HepG2 (cell line): ENCODE results near the gene AVPR2. TPM values are rescaled to one million over a fixed set of nuclear protein-coding genes. Genes with fewer than 3 reads are reported as not detected.

Experiments used
- FOSL1 ChIP-seq: sonication (generic); formaldehyde crosslinking; IDR thresholded peaks from 2 replicates; pipeline ENCODE4 v1.9.0; 2021; ENCODE audit warnings: missing genetic modification reagents, borderline replicate concordance
- GABPB1 ChIP-seq: IDR thresholded peaks from 2 replicates; pipeline ENCODE4 v1.6.1; 2016; ENCODE audit warnings: mild to moderate bottlenecking, missing genetic modification reagents, moderate library complexity, missing compliant biosample characterization
- GATA4 ChIP-seq: sonication (generic); IDR thresholded peaks from 2 replicates; pipeline ENCODE4 v1.6.1; 2016; ENCODE audit warnings: antibody characterized with exemption, low read depth, borderline replicate concordance
- HIVEP1 ChIP-seq: sonication (generic); formaldehyde crosslinking; IDR thresholded peaks from 2 replicates; pipeline ENCODE4 v1.4.0; 2020; ENCODE audit warnings: mild to moderate bottlenecking, missing genetic modification reagents
- ISX ChIP-seq: sonication (generic); formaldehyde crosslinking; conservative IDR thresholded peaks from 2 replicates; pipeline ENCODE4 v1.5.0; 2020; ENCODE audit warnings: missing genetic modification reagents
- KMT2A ChIP-seq: sonication (generic); formaldehyde crosslinking; IDR thresholded peaks from 2 replicates; pipeline ENCODE4 v1.4.0; 2020; ENCODE audit warnings: missing genetic modification reagents
- NFE2L1 ChIP-seq: sonication (generic); formaldehyde crosslinking; IDR thresholded peaks from 2 replicates; pipeline ENCODE4 v1.4.0; 2020; ENCODE audit warnings: missing genetic modification reagents, mild to moderate bottlenecking, borderline replicate concordance
- RBAK ChIP-seq: sonication (generic); formaldehyde crosslinking; IDR thresholded peaks from 2 replicates; pipeline ENCODE4 v1.5.1; 2020; ENCODE audit warnings: mild to moderate bottlenecking, missing genetic modification reagents
- RBM22 ChIP-seq: fragments of 200-400 bp; formaldehyde crosslinking; optimal IDR thresholded peaks from 2 replicates; pipeline ENCODE3; 2017; ENCODE audit warnings: mild to moderate bottlenecking, low read length, moderate library complexity
- SOX13 ChIP-seq, 3 experiments: fragments of 450-650 bp in 1 of 3; sonication (generic) in 1 of 3; formaldehyde crosslinking in 1 of 3; IDR thresholded peaks in 2 of 3; conservative IDR thresholded peaks in 1 of 3; 2 replicates each; pipeline versions ENCODE4 v1.5.0 to v1.6.1; 2016 to 2020; ENCODE audit warnings: antibody characterized with exemption in 1 of 3, mild to moderate bottlenecking in 1 of 3, missing compliant biosample characterization in 1 of 3, missing genetic modification reagents in 1 of 3, moderate library complexity in 1 of 3
- SP5 ChIP-seq: IDR thresholded peaks from 2 replicates; pipeline ENCODE4 v1.6.1; 2016; ENCODE audit warnings: low read depth, borderline replicate concordance
- TCF7 ChIP-seq: sonication (generic); IDR thresholded peaks from 2 replicates; pipeline ENCODE4 v1.6.1; 2016; ENCODE audit warnings: antibody characterized with exemption, low read depth
- THAP11 ChIP-seq: IDR thresholded peaks from 2 replicates; pipeline ENCODE4 v1.6.1; 2016; ENCODE audit warnings: missing biosample characterization, missing genetic modification reagents
- ZFP82 ChIP-seq: sonication (generic); formaldehyde crosslinking; IDR thresholded peaks from 2 replicates; pipeline ENCODE4 v1.5.1; 2020; ENCODE audit warnings: mild to moderate bottlenecking, missing genetic modification reagents, borderline replicate concordance
- ZNF335 ChIP-seq: sonication (generic); formaldehyde crosslinking; IDR thresholded peaks from 2 replicates; pipeline ENCODE4 v1.4.0; 2020; ENCODE audit warnings: missing genetic modification reagents
- ZNF570 ChIP-seq: sonication (generic); formaldehyde crosslinking; IDR thresholded peaks from 2 replicates; pipeline ENCODE4 v1.4.0; 2020; ENCODE audit warnings: mild to moderate bottlenecking, missing genetic modification reagents, borderline replicate concordance
- ZNF598 ChIP-seq: sonication (generic); formaldehyde crosslinking; IDR thresholded peaks from 2 replicates; pipeline ENCODE4 v1.5.1; 2020; ENCODE audit warnings: mild to moderate bottlenecking, missing genetic modification reagents, borderline replicate concordance
- ZNF781 ChIP-seq: sonication (generic); formaldehyde crosslinking; IDR thresholded peaks from 2 replicates; pipeline ENCODE4 v1.5.1; 2020; ENCODE audit warnings: borderline replicate concordance, mild to moderate bottlenecking, missing genetic modification reagents; ENCODE audit errors: not compliant biosample characterization
- ZNF850 ChIP-seq: sonication (generic); formaldehyde crosslinking; conservative IDR thresholded peaks from 2 replicates; pipeline ENCODE4 v1.9.0; 2021; ENCODE audit warnings: mild to moderate bottlenecking, missing genetic modification reagents
- polyA plus RNA-seq, 8 experiments: library from polyadenylated mRNA; depleted of rRNA in 3 of 8; stranded (reverse) in 7 of 8; unstranded in 1 of 8; fragments of >200 nt; fragmentation: Illumina TruSeq in 4 of 8; extraction: Trizol in 4 of 8; gene quantifications; 2 replicates each; pipeline versions ENCODE4 v1.2.1 to v1.2.3, GENCODE V29; 2011 to 2016; ENCODE audit warnings: low read depth in 4 of 8, missing spikeins in 1 of 8, mixed read lengths in 1 of 8; ENCODE audit not compliant: insufficient read depth in 1 of 8
- total RNA-seq, 5 experiments: library from RNA; depleted of rRNA; stranded (reverse); fragments of >200 nt; fragmentation: Illumina TruSeq; extraction: Trizol; gene quantifications; 2 replicates each; pipeline ENCODE4 v1.2.3, GENCODE V29; 2016; ENCODE audit warnings: low read depth in 1 of 5
- TF ChIP-seq, protein P1 (sequence below): sonication (generic); formaldehyde crosslinking; IDR thresholded peaks from 2 replicates; pipeline ENCODE4 v1.8.0; 2023; ENCODE audit warnings: mild to moderate bottlenecking, missing genetic modification reagents
- TF ChIP-seq, protein P2 (sequence below): sonication (generic); formaldehyde crosslinking; IDR thresholded peaks from one replicate; pipeline ENCODE4 v1.5.1; 2020; ENCODE audit warnings: mild to moderate bottlenecking, missing genetic modification reagents; ENCODE audit errors: not compliant biosample characterization

AVPR2 gene
- total and polyA plus RNA-seq, 2 of the 13 experiments (the other 11 are each of a cell fraction or from before 2014, with no cell fraction given) = not detected

DNA sequence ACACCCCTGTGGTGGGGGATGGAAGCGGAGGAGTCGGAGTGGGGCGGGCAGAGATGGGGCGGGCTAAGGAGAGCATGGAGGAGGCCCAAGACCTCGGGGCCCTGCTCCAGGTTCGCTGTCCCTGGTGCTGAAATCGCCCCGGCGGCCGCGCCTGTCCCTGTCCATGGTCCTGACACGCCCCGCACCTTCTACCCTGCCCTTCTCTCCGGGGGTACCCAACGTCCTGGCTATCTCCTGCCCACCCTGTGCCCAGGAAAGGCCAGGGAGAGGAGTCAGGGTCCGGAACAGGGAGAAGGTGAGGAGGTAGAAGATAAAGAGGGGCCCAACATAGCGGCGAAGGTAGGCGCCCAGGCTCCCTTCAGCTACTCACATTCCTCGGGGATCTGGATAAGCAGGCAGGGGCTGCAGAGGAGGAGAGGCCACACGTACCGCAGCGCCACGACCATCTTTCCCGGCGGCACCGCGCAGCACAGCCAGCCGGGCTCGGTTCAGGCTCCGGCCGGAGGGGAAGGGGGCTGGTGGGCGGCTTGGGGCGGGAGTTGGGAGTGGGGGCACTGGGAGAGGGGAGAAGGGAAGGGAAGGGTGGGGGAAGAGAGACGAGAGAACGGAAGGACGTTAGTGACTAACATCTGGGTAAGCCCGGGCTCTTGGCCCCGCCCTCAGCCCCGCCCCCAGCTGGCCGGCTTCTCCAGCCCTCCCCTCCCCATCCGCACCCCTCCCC, 28.9 kb upstream of the AVPR2 start (continued):
- TF ChIP-seq ZFP82 (CRISPR knock-in tag) (peak; percentile 100), ZNF850 (peak; percentile 97), RBM22 (no peak), NFE2L1 (CRISPR knock-in tag) (peak; percentile 95; the same call in 1 of the 2 replicates), ZNF570 (CRISPR knock-in tag) (peak; percentile 99), GABPB1 (peak; percentile 85), THAP11 (CRISPR knock-in tag) (peak; percentile 89), ZNF781 (CRISPR knock-in tag) (peak; percentile 100), FOSL1 (CRISPR knock-in tag) (peak; percentile 90), TCF7 (no peak), KMT2A (CRISPR knock-in tag) (peak; percentile 92), SOX13 (IDR thresholded peaks at IDR 0.05) (no peak), SOX13 (CRISPR knock-in tag; conservative IDR thresholded peaks at IDR 0.05 in 1 of 2, IDR thresholded peaks at IDR 0.05 in 1 of 2) (peak in 1 of 2 experiments; percentile 90; a peak in 2 of 4 replicates), SP5 (CRISPR knock-in tag) (peak; percentile 72), ISX (CRISPR knock-in tag) (peak; percentile 99), ZNF598 (CRISPR knock-in tag) (peak; percentile 95; the same call in 1 of the 2 replicates), ZNF335 (CRISPR knock-in tag) (peak; percentile 98), GATA4 (no peak), RBAK (CRISPR knock-in tag) (peak; percentile 89), HIVEP1 (CRISPR knock-in tag) (peak; percentile 91)
- TF ChIP-seq, protein P1, sequence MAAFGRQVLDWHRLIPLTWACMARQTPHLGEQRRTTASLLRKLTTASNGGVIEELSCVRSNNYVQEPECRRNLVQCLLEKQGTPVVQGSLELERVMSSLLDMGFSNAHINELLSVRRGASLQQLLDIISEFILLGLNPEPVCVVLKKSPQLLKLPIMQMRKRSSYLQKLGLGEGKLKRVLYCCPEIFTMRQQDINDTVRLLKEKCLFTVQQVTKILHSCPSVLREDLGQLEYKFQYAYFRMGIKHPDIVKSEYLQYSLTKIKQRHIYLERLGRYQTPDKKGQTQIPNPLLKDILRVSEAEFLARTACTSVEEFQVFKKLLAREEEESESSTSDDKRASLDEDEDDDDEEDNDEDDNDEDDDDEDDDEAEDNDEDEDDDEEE (CRISPR knock-in tag) = peak; percentile 100
- TF ChIP-seq, protein P2, sequence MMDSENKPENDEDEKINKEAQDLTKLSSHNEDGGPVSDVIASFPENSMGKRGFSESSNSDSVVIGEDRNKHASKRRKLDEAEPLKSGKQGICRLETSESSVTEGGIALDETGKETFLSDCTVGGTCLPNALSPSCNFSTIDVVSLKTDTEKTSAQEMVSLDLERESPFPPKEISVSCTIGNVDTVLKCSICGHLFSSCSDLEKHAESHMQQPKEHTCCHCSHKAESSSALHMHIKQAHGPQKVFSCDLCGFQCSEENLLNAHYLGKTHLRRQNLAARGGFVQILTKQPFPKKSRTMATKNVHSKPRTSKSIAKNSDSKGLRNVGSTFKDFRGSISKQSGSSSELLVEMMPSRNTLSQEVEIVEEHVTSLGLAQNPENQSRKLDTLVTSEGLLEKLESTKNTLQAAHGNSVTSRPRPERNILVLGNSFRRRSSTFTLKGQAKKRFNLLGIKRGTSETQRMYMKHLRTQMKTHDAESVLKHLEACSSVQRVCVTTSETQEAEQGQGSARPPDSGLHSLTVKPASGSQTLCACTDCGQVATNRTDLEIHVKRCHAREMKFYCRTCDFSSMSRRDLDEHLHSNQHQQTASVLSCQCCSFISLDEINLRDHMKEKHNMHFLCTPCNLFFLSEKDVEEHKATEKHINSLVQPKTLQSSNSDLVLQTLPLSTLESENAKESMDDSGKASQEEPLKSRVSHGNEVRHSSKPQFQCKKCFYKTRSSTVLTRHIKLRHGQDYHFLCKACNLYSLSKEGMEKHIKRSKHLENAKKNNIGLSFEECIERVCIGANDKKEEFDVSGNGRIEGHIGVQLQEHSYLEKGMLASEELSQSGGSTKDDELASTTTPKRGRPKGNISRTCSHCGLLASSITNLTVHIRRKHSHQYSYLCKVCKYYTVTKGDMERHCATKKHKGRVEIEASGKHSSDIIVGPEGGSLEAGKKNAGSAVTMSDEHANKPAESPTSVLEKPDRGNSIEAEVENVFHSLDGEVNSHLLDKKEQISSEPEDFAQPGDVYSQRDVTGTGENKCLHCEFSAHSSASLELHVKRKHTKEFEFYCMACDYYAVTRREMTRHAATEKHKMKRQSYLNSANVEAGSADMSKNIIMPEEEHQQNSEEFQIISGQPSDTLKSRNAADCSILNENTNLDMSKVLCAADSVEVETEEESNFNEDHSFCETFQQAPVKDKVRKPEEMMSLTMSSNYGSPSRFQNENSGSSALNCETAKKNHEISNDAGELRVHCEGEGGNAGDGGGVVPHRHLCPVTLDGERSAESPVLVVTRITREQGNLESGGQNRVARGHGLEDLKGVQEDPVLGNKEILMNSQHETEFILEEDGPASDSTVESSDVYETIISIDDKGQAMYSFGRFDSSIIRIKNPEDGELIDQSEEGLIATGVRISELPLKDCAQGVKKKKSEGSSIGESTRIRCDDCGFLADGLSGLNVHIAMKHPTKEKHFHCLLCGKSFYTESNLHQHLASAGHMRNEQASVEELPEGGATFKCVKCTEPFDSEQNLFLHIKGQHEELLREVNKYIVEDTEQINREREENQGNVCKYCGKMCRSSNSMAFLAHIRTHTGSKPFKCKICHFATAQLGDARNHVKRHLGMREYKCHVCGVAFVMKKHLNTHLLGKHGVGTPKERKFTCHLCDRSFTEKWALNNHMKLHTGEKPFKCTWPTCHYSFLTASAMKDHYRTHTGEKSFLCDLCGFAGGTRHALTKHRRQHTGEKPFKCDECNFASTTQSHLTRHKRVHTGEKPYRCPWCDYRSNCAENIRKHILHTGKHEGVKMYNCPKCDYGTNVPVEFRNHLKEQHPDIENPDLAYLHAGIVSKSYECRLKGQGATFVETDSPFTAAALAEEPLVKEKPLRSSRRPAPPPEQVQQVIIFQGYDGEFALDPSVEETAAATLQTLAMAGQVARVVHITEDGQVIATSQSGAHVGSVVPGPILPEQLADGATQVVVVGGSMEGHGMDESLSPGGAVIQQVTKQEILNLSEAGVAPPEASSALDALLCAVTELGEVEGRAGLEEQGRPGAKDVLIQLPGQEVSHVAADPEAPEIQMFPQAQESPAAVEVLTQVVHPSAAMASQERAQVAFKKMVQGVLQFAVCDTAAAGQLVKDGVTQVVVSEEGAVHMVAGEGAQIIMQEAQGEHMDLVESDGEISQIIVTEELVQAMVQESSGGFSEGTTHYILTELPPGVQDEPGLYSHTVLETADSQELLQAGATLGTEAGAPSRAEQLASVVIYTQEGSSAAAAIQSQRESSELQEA (CRISPR knock-in tag) = peak; percentile 99
